Fibroblast of the aortic adventitia (primary cell): ENCODE measurements around the gene MRPS26. TPM values are rescaled to one million over a fixed set of nuclear protein-coding genes. Genes with fewer than 3 reads are reported as not detected.

ENCODE experiments used
- DNase-seq: peaks from one replicate; pipeline ENCODE4 v3.0.0-alpha.2; 2010; ENCODE audit warnings: low read depth
- H3K4me3 ChIP-seq: 2 replicates; pipeline ENCODE4 v1.5.1; 2011; ENCODE audit warnings: low read depth, mild to moderate bottlenecking, control low read depth, low read length, moderate library complexity
- total RNA-seq: library from RNA; depleted of rRNA; stranded (reverse); fragments of >200 nt; gene quantifications from 2 replicates; pipeline ENCODE4 v1.2.3, GENCODE V29; 2012; ENCODE audit warnings: low replicate concordance
- TF ChIP-seq, protein P1 (sequence below): IDR thresholded peaks from 2 replicates; pipeline ENCODE4 v1.5.1; 2011; ENCODE audit warnings: mild to moderate bottlenecking, low read length, control low read depth, inconsistent platforms; ENCODE audit not compliant: insufficient read depth

The MRPS26 gene
- total RNA-seq, 1 donor: 19.1 TPM

DNA sequence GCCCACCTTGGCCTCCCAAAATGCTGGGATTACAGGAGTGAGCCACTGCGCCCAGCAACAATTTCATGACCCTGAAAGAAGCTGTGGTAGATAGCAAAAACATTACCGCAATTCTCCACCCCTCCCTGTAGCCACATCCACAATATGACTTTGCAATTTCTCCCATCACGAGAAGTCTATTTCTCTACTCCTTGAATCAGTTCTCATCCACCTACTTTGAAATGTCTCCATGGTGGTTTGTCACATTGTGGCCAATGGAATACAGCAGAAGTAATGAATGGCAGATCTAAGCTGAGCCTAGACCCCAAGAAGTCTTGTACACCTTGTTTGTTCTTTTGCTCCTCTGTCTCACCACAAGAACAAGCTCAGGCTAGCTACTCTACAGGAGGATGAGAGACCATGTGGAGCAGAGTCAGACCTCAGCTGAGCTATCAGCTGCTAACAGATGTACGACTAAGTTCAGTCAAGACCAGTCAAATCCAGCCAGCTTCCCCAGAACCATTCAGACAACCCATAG, 31.8 kb downstream of the MRPS26 start:
- no peak for DNase-seq
- TF ChIP-seq, protein P1, sequence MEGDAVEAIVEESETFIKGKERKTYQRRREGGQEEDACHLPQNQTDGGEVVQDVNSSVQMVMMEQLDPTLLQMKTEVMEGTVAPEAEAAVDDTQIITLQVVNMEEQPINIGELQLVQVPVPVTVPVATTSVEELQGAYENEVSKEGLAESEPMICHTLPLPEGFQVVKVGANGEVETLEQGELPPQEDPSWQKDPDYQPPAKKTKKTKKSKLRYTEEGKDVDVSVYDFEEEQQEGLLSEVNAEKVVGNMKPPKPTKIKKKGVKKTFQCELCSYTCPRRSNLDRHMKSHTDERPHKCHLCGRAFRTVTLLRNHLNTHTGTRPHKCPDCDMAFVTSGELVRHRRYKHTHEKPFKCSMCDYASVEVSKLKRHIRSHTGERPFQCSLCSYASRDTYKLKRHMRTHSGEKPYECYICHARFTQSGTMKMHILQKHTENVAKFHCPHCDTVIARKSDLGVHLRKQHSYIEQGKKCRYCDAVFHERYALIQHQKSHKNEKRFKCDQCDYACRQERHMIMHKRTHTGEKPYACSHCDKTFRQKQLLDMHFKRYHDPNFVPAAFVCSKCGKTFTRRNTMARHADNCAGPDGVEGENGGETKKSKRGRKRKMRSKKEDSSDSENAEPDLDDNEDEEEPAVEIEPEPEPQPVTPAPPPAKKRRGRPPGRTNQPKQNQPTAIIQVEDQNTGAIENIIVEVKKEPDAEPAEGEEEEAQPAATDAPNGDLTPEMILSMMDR: no peak

DNA sequence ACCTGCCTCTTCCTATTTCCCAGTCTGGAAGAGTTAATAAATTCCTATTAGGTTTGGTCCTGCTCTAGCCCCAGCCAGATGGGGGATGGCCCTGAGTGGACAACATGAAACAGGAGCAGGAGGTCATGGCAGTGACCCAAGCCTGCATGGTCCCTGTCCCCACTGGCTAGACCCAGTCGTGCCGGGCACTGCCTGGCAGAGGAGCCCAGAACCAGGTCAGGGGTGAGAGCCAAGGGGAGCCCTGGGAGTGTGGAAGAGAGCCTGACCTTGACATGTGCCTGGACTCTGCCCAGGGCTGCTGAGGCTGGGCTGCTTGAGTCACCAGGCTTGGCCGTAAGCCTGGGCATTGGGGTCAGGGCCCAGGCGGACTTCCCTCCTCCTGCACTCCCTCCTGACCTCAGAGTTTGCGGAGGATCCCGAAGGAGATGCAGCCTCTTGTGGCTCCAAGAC, 35.1 kb downstream of the MRPS26 start:
- DNase-seq: peak; percentile 70
- H3K4me3 ChIP-seq: no peak overlapping the region
- TF ChIP-seq, protein P1: no peak

More for the DNA sequence above, 31.8 kb downstream of the MRPS26 start:
- H3K4me3 ChIP-seq: no peak overlapping the region

DNA sequence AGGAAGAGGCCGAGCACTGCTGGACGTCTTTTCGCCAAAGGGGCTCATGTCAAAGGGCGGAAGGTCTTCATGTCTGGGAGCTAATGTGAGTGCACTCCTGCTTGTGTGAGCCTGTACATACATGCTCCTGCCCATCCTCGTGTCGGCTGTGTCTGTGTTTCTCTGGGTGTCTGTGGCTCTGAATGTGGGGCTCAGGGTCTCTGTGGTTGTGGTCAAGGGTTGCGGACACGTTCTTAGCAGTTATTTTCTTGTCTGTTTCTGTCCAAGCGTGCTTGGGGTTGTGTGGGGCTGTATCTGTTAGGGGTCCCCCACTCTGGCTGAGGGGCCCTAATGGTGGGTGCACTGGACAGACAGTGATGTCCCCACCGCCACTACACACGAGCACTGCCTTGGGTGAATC, 35.8 kb downstream of the MRPS26 start:
- no peak overlapping the region for H3K4me3 ChIP-seq
- DNase-seq: no peak
- TF ChIP-seq, protein P1: no peak

DNA sequence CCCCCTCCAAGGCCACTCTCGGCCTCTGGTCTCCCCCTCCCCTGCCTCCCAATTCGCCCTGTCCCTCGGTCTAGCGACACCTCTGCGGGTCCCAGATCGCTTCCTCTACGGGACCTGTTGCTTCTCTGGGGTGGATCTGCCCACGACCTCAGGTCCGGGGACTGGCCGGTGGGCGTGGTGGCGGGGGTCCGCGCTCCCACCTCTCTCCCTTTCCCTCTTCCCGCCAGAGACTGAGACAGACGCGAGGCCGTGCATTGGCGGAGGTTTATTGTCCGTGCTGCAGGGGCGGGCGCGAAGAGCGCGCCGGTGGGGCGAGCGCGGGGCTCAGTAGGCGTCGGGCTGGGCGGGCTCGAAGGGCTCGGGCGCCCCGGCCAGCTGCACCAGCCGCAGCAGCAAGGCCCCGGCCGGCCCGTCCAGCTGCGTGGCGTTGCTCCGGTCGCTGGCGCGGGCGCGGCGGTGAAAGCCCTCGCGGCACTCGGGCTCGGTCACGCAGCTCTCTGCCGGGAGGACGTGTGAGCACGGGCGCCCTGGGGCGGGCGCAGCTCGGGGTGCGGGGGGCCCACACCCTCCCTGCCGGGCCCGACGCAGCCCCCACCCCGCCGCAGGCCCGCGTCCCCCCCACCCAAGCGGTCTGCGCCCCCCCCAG, 36.6 kb downstream of the MRPS26 start:
- TF ChIP-seq, protein P1: no peak
- no peak overlapping the region for H3K4me3 ChIP-seq
- DNase-seq: no peak

DNA sequence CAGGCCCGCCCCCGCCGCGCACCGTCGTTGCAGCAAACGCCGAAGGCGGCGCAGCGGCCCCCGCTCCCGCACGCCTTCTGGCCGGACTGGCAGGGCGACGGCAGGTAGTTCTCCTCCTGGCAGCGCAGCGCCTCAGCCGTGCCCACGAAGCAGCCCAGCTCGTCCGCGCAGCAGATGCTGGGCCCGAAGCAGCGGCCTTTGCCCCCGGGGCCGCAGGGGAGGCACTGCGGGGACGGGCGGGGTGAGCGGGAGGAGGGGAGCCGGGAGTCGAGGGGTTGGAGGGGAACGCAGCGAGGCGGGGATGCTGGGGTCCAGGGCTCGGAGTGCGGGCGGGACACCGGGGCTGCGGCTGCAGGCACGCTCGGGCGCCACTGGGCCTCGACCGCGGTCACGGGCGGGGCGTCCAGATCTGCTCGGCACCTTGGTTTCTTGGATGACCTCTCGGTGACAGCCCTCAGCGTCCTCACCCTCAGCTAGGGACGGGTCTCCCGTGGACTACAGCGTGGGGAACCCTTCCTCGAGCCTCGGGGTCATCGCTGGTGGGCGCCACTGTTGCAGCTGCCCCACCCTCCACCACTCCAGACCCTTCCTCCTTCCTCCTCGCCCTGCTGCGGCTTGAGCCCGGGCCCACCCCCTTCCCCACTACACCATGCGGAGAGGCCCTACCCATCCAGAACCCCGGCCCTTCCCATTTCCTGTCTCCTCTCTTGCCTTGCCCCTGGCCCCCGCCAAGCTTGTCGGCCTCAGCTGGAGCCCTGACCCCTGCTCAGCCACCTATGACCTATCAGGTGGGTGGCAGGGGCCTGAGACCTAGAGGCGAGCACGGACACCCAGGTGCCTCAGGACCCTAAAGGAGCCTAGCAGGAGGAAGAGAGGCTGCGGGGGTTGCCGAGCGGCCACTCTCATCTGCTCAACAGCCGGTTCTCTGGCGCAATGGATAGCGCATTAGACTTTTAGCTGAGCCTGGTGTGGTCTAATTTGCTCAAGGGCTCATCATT, 37.4 kb downstream of the MRPS26 start:
- TF ChIP-seq, protein P1: no peak
- DNase-seq: no peak
- no peak overlapping the region for H3K4me3 ChIP-seq

DNA sequence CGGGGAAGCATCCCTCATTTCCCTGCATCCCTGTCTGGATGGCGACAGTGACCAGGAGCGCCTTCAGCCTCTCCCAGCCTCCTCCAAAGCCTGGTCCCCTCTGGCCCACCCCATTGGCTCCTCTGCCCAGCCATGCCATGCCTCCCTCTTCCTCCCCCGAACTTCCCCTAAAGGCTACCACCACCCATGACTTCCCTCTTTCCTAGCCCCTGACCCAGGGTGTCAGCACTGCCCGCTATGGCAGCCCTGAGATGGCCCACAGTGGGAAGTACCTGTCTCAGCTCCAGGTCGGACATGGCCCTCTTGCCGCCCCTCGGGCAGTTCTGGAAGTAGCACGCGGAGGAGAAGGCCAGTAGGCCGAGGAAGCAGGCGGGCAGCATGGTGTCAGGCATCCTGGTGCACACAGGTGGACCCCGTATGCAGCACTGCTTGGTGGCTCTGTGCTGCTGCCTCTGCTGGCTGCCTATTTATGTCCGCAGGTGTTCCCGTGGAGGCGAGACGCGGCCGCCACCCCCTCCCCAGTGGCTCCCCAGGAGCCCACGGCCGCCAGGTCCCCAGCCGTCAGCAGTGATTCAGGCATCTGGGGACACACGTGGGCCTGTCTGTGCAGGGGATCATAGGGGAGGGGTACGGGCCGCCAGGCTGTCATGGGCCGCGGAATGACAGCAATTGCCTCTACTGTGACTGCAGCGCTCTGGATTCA, 38.6 kb downstream of the MRPS26 start, which contains the start of gene AVP:
Gene AVP, minus strand, starts transcription at position 442 of the 703 bp plus-strand sequence. Its CDS starts 50 bp downstream, at position 392.
- DNase-seq: no peak
- TF ChIP-seq, protein P1: no peak
- H3K4me3 ChIP-seq: no peak within 1 kb of the TSS
